ENCODE measurements around the gene ROBO3. TPM values are rescaled to one million over a fixed set of nuclear protein-coding genes. Genes with fewer than 3 reads are reported as not detected.

Gene ROBO3
- total RNA-seq, 1 experiment from 2014 or later: 21.3 TPM

DNA sequence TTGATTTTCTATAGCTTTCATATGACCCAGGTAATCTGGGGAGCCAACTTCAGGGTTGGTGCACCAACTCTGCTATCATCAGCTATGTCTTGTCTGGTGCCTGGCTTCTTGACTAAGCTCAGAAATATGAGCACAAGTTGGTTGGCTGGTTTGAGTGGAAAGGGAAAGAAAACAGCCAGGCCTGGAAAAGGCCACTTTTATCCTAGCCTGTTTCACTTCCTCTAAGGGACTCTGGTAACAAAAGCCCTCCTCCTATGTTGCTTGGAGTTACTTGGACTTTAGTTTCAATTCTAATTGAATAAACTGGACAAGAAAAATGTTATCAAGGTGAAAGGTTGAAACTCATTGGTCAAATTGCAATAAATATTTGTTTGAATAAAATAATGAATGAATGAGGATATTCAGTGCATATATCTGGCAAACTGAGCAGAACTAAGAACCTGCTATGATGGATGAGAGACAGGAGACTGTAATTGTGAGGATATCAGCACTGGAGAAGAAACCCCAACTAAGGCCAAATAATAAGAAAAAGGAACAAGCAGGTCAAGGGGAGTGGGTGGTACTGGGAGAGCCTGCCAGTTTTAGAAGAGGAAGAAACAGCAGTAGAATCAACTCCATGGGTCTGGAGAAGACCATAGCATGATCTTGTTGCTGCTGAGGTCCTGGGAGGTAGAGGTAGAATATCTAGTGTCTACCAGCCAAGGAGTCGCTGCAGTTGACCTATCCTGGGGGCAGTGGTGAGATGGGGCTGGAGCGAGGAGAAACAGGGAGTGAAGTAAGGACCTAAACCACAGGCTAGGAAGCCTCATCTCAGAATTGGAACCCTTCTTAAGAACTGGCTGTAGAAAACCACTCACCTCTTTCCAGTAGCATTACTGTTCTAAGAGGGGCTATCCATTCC is 24.2 kb downstream of the ROBO3 start (continued):
- TF ChIP-seq GABPB1 (CRISPR knock-in tag; IDR thresholded peaks at IDR 0.05): no peak
- TF ChIP-seq ZNF281 (CRISPR knock-in tag; IDR thresholded peaks at IDR 0.05): no peak

- Mint-ChIP-seq H3K4me3 (no peak overlapping the region), H3K36me3 (no peaks in the 10 kb centered on the region), H3K27ac (no peak overlapping the region), H3K9me3 (no peaks in the 10 kb centered on the region), H3K27me3 (ENCODE audit: low read depth) (peaks cover 34% of the 10 kb centered on the region), H3K4me1 (no peaks in the 10 kb centered on the region)
- ATAC-seq: no peak
- ChIA-PET POLR2A (no interaction called here), CTCF (interaction anchor here (1.5 to 2.0 kb wide), 2 partner anchors 10 to 64 kb away, joined by 3 to 6 read pairs; partner anchors contain the start of gene CCDC15)
- TF ChIP-seq SMAD4 (CRISPR knock-in tag; IDR thresholded peaks at IDR 0.05) (no peak), ZNF671 (CRISPR knock-in tag; IDR thresholded peaks at IDR 0.05) (no peak), CREB1 (CRISPR knock-in tag; IDR thresholded peaks at IDR 0.05) (no peak), NR2C2 (CRISPR knock-in tag; IDR thresholded peaks at IDR 0.05) (no peak), ATF6 (CRISPR knock-in tag; IDR thresholded peaks at IDR 0.05) (no peak), HMGA2 (CRISPR knock-in tag; IDR thresholded peaks at IDR 0.05) (no peak), ETV6 (CRISPR knock-in tag; IDR thresholded peaks at IDR 0.05) (no peak), IRF1 (CRISPR knock-in tag; IDR thresholded peaks at IDR 0.05) (no peak), ZBTB21 (CRISPR knock-in tag; IDR thresholded peaks at IDR 0.05; ENCODE audit: borderline replicate concordance) (no peak), ATF1 (CRISPR knock-in tag; IDR thresholded peaks at IDR 0.05) (no peak), EMX1 (CRISPR knock-in tag; IDR thresholded peaks at IDR 0.05) (no peak), SMAD3 (CRISPR knock-in tag; IDR thresholded peaks at IDR 0.05; ENCODE audit: borderline replicate concordance) (no peak), CTCF (IDR thresholded peaks at IDR 0.05) (no peak), E2F5 (CRISPR knock-in tag; IDR thresholded peaks at IDR 0.05) (no peak), ZNF232 (CRISPR knock-in tag; IDR thresholded peaks at IDR 0.05) (no peak), ZBTB43 (CRISPR knock-in tag; IDR thresholded peaks at IDR 0.05) (no peak)
- TF ChIP-seq, protein P1, sequence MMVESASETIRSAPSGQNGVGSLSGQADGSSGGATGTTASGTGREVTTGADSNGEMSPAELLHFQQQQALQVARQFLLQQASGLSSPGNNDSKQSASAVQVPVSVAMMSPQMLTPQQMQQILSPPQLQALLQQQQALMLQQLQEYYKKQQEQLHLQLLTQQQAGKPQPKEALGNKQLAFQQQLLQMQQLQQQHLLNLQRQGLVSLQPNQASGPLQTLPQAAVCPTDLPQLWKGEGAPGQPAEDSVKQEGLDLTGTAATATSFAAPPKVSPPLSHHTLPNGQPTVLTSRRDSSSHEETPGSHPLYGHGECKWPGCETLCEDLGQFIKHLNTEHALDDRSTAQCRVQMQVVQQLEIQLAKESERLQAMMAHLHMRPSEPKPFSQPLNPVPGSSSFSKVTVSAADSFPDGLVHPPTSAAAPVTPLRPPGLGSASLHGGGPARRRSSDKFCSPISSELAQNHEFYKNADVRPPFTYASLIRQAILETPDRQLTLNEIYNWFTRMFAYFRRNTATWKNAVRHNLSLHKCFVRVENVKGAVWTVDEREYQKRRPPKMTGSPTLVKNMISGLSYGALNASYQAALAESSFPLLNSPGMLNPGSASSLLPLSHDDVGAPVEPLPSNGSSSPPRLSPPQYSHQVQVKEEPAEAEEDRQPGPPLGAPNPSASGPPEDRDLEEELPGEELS (CRISPR knock-in tag; IDR thresholded peaks at IDR 0.05): no peak
- TF ChIP-seq, protein P2, sequence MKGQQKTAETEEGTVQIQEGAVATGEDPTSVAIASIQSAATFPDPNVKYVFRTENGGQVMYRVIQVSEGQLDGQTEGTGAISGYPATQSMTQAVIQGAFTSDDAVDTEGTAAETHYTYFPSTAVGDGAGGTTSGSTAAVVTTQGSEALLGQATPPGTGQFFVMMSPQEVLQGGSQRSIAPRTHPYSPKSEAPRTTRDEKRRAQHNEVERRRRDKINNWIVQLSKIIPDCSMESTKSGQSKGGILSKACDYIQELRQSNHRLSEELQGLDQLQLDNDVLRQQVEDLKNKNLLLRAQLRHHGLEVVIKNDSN (CRISPR knock-in tag; IDR thresholded peaks at IDR 0.05): no peak
- TF ChIP-seq, protein P3, sequence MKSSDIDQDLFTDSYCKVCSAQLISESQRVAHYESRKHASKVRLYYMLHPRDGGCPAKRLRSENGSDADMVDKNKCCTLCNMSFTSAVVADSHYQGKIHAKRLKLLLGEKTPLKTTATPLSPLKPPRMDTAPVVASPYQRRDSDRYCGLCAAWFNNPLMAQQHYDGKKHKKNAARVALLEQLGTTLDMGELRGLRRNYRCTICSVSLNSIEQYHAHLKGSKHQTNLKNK (CRISPR knock-in tag; IDR thresholded peaks at IDR 0.05): no peak
- TF ChIP-seq, protein P4, sequence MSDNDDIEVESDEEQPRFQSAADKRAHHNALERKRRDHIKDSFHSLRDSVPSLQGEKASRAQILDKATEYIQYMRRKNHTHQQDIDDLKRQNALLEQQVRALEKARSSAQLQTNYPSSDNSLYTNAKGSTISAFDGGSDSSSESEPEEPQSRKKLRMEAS (CRISPR knock-in tag; IDR thresholded peaks at IDR 0.05): no peak
- DNase-seq (ENCODE audit: low spot score): no peak
These were observed 24.9 kb downstream of the ROBO3 start for GRCh38 chr11:124890151-124890550.

Data from WTC11 (cell line).